NT2/D1 (cell line): Measurements from ENCODE around the gene TSPEAR.

ENCODE experiments used
- YY1 ChIP-seq: IDR thresholded peaks from 2 replicates; pipeline ENCODE4 v1.6.1; 2011; ENCODE audit not compliant: insufficient read length, insufficient read depth
- ZNF274 ChIP-seq: IDR thresholded peaks from 2 replicates; pipeline ENCODE4 v1.6.1; 2011; ENCODE audit warnings: mild to moderate bottlenecking, low read depth, low read length

DNA sequence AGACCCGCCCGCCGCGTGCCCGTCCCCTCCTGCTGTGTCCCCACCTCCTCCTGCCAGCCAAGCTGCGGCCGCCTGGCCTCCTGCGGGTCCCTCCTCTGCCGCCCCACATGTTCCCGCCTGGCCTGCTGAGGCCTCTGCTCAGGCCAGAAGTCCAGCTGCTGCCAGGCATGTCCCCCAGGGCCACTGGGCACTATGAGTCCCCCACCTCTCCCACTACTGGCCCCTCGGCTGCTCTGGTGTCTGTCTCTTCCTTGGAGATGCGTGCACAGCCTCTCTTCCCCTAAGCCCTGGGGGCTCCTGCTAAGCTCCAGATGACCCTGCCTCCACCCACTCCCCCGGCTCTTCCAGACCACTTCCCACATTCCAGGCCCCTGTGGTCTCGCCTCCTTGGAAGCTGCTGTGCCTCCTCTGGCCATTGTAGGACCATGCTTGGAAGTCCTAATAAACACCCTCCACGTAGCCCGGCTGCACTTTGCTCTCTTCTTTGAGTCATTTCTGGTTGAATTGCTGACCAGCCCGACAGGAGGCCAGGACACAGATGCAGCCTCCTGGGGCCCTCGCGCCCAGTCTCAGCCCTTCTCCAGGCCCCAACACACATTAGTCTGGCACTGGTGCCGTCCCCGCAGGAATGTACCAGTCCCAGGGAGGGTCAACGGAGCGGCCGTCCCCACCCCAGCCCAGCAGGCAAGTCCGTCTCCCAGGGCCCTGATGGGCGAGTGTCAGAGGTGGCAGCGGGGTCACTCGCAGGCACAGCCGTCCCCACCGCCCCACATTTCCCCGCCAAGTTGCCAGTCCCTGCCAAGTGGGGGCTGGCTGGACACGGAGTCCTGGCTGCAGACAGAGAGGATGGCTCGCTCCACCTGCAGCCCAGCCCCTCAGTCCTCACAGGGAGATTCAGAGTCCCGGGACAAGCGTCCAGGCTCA is 13.3 kb downstream of the TSPEAR start:
- no peak for TF ChIP-seq ZNF274
- TF ChIP-seq YY1, result no peak
